AG09309 (cell line): ENCODE results near the gene PLA2R1.

Source experiments
- DNase-seq: peaks from one replicate; pipeline ENCODE4 v3.0.0-alpha.2; 2010; ENCODE audit warnings: low read depth
- H3K4me3 ChIP-seq: 2 replicates; pipeline ENCODE4 v1.5.1; 2011; ENCODE audit warnings: mild to moderate bottlenecking, low read depth, low read length, moderate library complexity; ENCODE audit not compliant: control insufficient read depth
- CTCF ChIP-seq: IDR thresholded peaks from 2 replicates; pipeline ENCODE4 v1.5.1; 2011; ENCODE audit warnings: mild to moderate bottlenecking, low read depth, low read length, inconsistent platforms; ENCODE audit not compliant: insufficient read depth, control insufficient read depth; ENCODE audit errors: missing control alignments

PLA2R1 gene

GRCh38 chr2:160007111-160007510 lies 55.3 kb downstream of the PLA2R1 start:
- H3K4me3 ChIP-seq: no peak overlapping the region
- DNase-seq: no peak
- TF ChIP-seq CTCF: no peak

GRCh38 chr2:160006475-160006874 lies 55.9 kb downstream of the PLA2R1 start:
- H3K4me3 ChIP-seq: no peak overlapping the region
- no peak for DNase-seq
- TF ChIP-seq CTCF: no peak

- DNase-seq: no peak
- TF ChIP-seq CTCF: no peak
- H3K4me3 ChIP-seq: no peak overlapping the region
These were observed 56.5 kb downstream of the PLA2R1 start for GRCh38 chr2:160005908-160006307.

GRCh38 chr2:160005476-160005875 lies 56.9 kb downstream of the PLA2R1 start:
- TF ChIP-seq CTCF: no peak
- DNase-seq: no peak

GRCh38 chr2:159998961-159999360 lies 63.5 kb downstream of the PLA2R1 start:
- peak; percentile 20 for TF ChIP-seq CTCF
- H3K4me3 ChIP-seq: no peak overlapping the region
- peak; percentile 40 for DNase-seq

More at GRCh38 chr2:160005476-160005875, 56.9 kb downstream of the PLA2R1 start:
- no peak overlapping the region for H3K4me3 ChIP-seq

- TF ChIP-seq CTCF: no peak
- no peak for DNase-seq
- H3K4me3 ChIP-seq: no peak overlapping the region
These were observed 64.2 kb downstream of the PLA2R1 start for GRCh38 chr2:159998243-159998642.

- peak; percentile 6 for TF ChIP-seq CTCF
- DNase-seq: peak; percentile 25
- H3K4me3 ChIP-seq: no peak overlapping the region
These were observed 65.4 kb downstream of the PLA2R1 start for GRCh38 chr2:159996792-159997546.
